ENCODE measurements around the gene CAPN5.

Gene CAPN5

GRCh38 chr11:77173494-77173893 lies 106.7 kb downstream of the CAPN5 start:
- DNase-seq (ENCODE audit: low spot score): no peak

GRCh38 chr11:77174559-77174958 lies 107.8 kb downstream of the CAPN5 start:
- no peak for DNase-seq (ENCODE audit: low spot score)

- no peak for DNase-seq (ENCODE audit: low spot score)
These were observed 108.5 kb downstream of the CAPN5 start for GRCh38 chr11:77175021-77175842.

All from kidney capillary endothelial cell (primary cell).